Glomerular visceral epithelial cell (primary cell): ENCODE results near the gene TPGS1.

ENCODE experiments used
- DNase-seq: peaks from one replicate; pipeline ENCODE4 v3.0.0-alpha.2; 2016; ENCODE audit errors: extremely low spot score

TPGS1 gene

DNA sequence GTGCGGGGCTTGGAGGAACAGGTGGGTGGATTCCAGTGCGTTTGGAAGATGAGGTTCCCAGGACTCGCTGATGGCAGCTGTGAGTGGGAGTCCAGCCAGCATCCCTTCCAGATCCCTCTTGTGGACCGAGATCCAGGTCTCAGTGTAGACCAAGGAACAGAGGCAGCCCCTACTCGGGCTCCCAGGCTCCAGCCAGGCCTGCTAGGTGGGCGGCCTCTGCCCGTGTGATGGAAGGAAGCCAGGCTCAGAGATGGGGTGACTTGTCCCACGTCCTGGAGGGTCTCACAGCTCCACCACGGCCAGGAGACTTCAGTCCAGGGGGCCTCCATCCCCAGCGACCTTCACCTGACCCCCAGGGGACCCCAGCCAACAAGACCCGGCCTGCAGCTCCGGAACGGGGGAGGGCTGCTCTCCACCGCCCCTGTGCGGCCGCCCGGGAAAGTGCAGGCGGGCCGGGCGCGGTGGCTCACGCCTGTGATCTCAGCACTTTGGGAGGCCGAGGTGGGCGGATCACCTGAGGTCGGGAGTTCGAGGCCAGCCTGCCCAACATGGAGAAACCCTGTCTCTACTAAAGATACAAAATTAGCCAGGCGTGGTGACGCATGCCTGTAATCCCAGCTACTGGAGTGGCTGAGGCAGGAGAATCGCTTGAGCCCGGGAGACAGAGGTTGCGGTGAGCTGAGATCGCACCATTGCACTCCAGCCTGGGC lies 11.7 kb upstream of the TPGS1 start:
- peak; percentile 47 for DNase-seq

- DNase-seq, result no peak
Measured at GRCh38 chr19:496112-496665, 11.1 kb upstream of the TPGS1 start, which contains the start of gene MADCAM1. Gene MADCAM1 (plus strand): TSS chr19:496486. CDS start chr19:496500, 14 bp downstream.

DNA sequence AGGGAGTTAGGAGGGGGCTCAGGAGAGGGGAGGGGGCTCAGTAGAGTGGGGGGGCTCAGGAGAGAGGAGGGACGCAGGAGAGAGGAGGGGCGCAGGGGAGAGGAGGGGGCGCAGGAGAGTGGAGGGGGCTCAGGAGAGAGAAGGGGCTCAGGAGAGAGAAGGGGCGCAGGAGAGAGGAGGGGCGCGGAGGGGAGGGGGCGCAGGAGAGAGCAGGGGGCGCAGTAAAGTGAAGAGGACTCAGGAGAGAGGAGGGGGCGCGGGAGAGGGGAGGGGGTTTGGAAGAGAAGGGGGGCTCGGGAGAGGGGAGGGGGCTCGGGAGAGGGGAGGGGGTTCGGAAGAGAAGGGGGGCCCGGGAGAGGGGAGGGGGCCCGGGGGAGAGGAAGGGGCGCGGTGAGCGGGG lies 10.3 kb upstream of the TPGS1 start:
- DNase-seq, result no peak

GRCh38 chr19:497491-497868 lies 9.8 kb upstream of the TPGS1 start:
- DNase-seq, result no peak

- no peak for DNase-seq
Measured at GRCh38 chr19:497869-498510, 9.3 kb upstream of the TPGS1 start.

- DNase-seq, result no peak
Measured at GRCh38 chr19:498511-498891, 8.8 kb upstream of the TPGS1 start.

DNA sequence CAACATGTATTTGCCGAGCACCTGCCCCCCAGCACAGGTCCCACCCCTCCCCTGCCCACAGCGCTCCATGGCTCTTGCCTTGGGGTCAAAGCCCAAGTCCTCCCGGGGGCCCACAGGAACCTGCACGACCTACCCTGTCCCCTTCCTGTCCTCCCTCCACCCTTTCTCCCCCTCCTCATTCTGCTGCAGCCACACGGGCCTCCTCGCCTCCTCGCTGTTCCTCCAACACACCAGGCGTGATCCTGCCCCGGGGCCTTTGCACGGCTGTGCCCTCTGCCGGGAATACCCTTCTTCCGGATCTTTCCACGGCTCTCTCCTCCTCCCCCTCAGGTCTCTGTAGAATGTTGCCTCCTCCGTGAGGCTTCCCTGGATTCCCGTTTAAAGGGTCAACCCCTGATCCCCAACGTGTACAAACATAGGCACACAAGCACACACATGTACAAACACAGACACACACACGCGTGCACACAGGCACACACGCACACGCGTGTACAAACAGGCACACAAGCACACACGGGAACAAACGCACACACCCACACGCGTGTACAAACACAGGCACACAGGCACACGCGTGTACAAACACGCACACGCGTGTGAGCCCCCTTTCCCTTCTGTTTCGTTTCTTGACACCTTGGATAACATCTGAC lies 8.2 kb upstream of the TPGS1 start:
- DNase-seq, result no peak

DNA sequence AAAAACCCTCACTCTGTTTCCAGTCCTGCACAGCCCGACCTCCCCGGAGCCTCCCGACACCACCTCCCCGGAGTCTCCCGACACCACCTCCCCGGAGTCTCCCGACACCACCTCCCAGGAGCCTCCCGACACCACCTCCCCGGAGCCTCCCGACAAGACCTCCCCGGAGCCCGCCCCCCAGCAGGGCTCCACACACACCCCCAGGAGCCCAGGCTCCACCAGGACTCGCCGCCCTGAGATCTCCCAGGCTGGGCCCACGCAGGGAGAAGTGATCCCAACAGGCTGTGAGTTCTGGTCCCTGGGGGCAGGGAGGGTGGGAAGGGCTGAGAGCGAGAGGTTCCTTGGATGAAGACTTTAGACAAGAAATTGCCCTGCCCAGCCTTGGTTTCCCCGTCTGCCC lies 5.7 kb upstream of the TPGS1 start:
- no peak for DNase-seq

DNA sequence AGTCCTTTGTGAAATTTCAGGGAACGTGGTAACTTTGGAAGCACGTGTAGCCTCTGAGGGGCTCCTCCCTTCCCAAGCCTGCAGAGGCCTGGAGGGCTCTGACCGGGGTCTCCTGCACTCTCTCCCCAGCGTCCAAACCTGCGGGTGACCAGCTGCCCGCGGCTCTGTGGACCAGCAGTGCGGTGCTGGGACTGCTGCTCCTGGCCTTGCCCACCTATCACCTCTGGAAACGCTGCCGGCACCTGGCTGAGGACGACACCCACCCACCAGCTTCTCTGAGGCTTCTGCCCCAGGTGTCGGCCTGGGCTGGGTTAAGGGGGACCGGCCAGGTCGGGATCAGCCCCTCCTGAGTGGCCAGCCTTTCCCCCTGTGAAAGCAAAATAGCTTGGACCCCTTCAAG lies 2.7 kb upstream of the TPGS1 start:
- no peak for DNase-seq

GRCh38 chr19:506404-507285 lies 652 bp upstream of the TPGS1 start:
- peak; percentile 100 for DNase-seq

DNA sequence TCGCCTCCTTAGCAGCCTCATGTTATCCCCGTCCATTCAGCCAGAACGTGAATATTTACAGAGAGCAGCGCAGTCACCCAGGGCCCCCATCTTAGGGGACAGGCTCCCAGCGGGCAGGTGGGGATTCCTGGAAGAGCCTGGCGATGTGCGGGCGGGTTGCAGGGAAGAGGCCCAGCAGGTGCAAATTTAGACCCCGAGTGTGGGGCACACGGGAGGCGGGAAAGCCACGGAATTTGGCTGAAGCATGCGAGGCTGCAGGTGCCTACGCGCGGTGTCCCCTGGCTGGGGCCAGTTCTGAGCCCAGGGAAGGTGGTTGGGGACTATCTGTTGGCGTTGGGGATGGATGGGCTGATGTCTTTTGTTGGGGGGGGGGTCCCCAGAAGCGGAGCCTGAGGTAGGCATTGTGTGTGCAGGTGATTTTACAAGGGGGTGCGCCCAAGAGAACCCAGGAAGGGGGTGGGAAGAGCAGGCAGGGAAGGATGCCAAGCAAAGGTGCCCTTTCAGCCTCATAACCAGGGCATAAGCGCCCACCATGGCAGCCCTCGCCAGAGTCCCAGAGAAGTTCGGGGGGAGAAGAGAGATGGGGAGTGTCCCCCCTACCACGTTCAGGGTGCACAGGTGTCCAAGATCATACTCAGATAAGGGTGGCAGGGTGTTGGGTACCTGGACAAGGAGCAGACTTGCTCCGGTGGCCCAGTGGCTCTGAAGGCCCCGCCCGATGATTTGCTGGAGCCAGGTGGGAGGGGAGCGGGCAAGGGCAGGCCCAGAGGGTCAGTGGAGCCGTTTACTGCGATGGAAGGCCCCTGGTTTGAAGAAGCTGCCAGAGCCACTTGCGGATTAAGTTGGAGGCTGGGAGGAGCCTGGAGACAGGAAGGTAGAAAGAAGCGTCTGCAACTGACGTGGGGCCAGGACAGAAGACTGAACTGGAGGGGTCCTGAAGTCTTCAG lies 1.2 kb downstream of the TPGS1 start:
- no peak for DNase-seq

GRCh38 chr19:510606-511100 lies 3.4 kb downstream of the TPGS1 start:
- peak; percentile 82 for DNase-seq

GRCh38 chr19:511101-511851 lies 4.0 kb downstream of the TPGS1 start:
- peak; percentile 58 for DNase-seq

- DNase-seq, result no peak
Measured at GRCh38 chr19:512547-513365, 5.5 kb downstream of the TPGS1 start.

DNA sequence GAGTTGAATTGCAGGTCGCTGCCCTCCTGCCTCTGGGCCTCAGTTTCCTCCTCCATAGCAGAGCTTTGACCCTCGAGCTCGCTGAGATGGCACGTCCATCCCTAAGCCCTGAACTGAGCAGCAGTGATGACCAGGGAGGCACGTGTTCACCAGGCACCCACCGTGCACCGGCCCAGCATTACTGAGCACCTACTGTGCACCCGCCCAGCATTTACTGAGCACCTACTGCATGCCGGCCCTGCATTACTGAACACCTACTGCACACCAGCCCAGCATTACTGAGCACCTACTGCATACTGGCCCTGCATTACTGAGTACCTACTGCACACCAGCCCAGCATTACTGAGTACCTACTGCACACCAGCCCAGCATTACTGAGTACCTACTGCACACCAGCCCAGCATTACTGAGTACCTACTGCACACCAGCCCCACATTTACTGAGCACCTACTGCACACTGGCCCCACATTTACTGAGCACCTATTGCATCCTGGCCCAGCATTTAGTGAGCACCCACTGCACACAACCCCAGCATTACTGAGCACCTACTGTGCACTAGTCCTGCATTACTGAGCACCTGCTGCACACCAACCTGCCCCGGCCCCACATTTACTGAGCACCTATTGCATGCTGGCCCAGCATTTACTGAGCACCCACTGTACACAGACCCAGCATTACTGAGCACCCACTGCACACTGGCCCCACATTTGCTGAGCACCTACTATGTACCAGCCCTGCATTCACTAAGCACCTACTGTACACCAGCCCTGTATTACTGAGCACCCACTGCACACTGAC lies 6.3 kb downstream of the TPGS1 start:
- no peak for DNase-seq

DNA sequence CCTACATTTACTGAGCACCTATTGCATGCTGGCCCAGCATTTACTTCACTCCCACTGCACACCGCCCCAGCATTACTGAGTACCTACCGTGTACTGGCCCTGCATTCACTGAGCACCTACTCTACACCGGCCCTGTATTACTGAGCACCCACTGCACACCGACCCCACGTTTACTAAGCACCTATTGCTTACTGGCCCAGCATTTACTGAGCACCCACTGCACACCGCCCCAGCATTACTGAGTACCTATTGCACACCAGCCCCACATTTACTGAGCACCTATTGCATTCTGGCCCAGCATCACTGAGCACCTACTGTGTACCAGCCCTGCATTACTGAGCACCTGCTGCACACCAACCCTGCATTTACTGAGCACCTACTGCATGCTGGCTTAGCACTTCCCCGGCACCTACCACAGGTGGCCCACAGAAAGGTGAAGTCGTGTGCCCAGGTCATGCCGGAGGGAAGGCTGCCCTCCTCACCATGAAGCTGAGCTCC lies 6.9 kb downstream of the TPGS1 start:
- no peak for DNase-seq

DNA sequence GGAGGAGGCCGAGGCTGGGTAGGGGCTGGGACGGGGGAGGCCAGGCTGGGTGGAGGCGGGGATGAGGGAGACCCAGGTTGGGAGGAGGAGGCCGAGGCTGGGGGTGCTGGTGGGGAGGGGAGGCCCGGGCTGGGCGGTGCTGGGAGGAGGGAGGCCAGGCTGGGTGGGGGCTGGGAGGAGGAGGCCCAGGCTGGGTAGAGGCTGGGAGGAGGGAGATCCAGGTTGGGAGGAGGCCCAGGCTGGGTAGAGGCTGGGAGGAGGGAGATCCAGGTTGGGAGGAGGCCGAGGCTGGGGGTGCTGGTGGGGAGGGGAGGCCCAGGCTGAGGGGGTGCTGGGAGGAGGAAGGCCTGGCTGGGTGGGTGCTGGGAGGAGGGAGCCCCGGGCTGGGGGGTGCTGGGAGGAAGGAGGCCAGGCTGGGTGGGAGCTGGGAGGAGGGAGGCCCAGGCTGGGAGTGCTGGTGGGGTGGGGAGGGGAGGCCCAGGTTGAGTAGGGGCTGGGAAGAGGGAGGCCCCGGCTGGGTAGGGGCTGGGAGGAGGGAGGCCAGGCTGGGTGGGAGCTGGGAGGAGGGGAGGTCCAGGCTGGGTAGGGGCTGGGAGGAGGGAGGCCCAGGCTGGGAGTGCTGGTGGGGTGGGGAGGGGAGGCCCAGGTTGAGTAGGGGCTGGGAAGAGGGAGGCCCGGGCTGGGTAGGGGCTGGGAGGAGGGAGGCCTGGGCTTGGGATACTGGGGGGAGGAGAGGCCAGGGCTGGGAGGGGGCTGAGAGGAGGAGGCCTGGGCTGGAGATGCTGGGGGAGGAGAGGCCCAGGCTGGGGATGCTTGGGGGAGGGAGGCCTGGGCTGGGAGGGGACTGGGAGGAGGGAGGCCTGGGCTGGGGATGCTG lies 10.7 kb downstream of the TPGS1 start:
- no peak for DNase-seq
